ENCODE measurements around the gene PNMA6E. TPM values are rescaled to one million over a fixed set of nuclear protein-coding genes. Genes with fewer than 3 reads are reported as not detected.

PNMA6E gene
- total RNA-seq, 1 experiment from 2014 or later: not detected

DNA sequence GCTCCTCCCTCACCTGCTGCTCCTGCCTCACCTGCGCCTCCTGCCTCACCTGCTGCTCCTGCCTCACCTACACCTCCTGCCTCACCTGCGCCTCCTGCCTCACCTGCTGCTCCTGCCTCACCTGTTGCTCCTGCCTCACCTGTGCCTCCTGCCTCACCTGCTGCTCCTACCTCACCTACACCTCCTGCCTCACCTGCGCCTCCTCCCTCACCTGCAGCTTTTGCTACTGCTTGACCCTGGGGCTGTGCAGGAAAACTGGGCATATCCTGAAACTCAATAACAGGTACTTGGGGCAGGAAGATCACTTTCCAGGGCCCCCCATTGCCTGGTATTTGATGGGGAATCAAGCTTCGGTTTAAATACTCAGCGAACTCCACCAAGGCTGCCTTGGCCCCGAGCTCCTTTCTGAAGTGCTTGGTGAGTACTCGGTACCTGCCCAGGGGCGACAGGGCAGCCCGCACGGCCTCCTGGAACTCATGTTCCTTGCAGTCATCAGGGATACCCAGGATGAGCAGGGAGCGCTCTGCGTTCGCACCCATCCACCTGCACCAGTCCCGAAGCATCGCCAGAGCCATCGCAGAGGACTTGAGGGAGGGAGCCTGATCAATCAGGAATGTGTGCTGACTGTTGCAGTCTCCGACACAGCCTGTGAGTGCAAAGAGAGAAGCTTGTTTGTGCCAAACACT is 2.7 kb downstream of the PNMA6E start:
- TF ChIP-seq, protein P1, sequence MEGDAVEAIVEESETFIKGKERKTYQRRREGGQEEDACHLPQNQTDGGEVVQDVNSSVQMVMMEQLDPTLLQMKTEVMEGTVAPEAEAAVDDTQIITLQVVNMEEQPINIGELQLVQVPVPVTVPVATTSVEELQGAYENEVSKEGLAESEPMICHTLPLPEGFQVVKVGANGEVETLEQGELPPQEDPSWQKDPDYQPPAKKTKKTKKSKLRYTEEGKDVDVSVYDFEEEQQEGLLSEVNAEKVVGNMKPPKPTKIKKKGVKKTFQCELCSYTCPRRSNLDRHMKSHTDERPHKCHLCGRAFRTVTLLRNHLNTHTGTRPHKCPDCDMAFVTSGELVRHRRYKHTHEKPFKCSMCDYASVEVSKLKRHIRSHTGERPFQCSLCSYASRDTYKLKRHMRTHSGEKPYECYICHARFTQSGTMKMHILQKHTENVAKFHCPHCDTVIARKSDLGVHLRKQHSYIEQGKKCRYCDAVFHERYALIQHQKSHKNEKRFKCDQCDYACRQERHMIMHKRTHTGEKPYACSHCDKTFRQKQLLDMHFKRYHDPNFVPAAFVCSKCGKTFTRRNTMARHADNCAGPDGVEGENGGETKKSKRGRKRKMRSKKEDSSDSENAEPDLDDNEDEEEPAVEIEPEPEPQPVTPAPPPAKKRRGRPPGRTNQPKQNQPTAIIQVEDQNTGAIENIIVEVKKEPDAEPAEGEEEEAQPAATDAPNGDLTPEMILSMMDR (IDR thresholded peaks at IDR 0.05; ENCODE audit: insufficient read depth in 1 of 2, low read depth in 1 of 2, low read length in 1 of 2, severe bottlenecking in 1 of 2, unreplicated experiment in 1 of 2): no peak
- Mint-ChIP-seq H3K36me3 (ENCODE audit: insufficient read depth, unreplicated experiment) (no peaks in the 10 kb centered on the region), H3K27me3 (ENCODE audit: insufficient read depth, unreplicated experiment) (peaks cover 6% of the 10 kb centered on the region), H3K4me1 (ENCODE audit: low read depth, unreplicated experiment) (peaks cover 14% of the 10 kb centered on the region), H3K9me3 (ENCODE audit: unreplicated experiment) (no peaks in the 10 kb centered on the region), H3K4me3 (ENCODE audit: unreplicated experiment) (no peak overlapping the region), H3K27ac (ENCODE audit: unreplicated experiment) (no peak overlapping the region)
- ChIA-PET POLR2A (no interaction called here), CTCF (no interaction called here)
- no TSS peak for BruUV-seq (replicated peaks)
- no peak overlapping the region for H3K4me3 ChIP-seq (ENCODE audit: low read depth, low read length)
- no peaks in the 10 kb centered on the region for H3K4me1 ChIP-seq
- intact Hi-C loops (cut with micrococcal nuclease; ENCODE audit: unreplicated experiment): no loop called here
- H3K36me3 ChIP-seq (ENCODE audit: control insufficient read depth, insufficient read depth, low read length): no peaks in the 10 kb centered on the region
- no peaks in the 10 kb centered on the region for H3K9me3 ChIP-seq
- DNase-seq: no peak
- no peaks in the 10 kb centered on the region for H3K27me3 ChIP-seq (replicated peaks; ENCODE audit: control insufficient read depth, insufficient read depth, low read length)

DNA sequence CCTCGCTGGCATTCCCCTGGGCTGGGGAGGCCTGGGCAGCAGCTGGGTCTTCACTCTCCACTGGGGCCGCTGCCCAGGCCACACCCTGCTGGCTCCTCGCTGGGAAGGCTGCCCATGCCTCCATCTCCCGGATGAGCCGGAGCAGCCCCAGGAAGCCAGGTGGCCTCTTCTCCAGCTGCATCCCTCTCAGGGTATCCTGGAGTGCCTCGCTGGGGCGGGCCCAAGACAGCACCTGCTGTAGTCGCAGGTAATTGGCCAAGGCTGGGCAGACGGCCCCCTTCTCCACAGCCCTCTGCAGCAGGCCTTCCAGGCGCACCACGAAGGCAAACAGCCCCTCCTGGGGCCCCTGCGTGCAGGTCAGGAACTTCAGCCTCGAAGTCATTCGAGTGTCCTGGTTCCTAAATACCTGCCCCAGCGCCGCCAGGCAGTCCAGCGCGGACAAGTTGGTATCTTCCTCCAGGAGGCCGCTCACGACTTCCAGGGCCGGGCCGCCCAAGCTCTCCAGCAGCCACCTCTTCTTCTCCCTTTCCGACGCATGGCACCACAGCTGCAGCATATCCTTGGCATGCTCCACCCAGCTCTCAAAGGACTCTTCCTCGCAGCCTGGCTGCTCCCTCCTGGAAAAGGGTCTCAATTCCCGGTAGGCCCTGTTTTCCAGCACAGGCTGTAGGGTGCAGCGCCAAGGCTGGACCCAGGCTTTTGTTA is 3.7 kb downstream of the PNMA6E start:
- Mint-ChIP-seq H3K4me1 (ENCODE audit: low read depth, unreplicated experiment) (peaks cover 14% of the 10 kb centered on the region), H3K4me3 (ENCODE audit: unreplicated experiment) (no peak overlapping the region), H3K27ac (ENCODE audit: unreplicated experiment) (no peak overlapping the region), H3K36me3 (ENCODE audit: insufficient read depth, unreplicated experiment) (no peaks in the 10 kb centered on the region), H3K9me3 (ENCODE audit: unreplicated experiment) (no peaks in the 10 kb centered on the region), H3K27me3 (ENCODE audit: insufficient read depth, unreplicated experiment) (no peaks in the 10 kb centered on the region)
- Histone ChIP-seq H3K4me3 (ENCODE audit: low read depth, low read length) (no peak overlapping the region), H3K27me3 (replicated peaks; ENCODE audit: control insufficient read depth, insufficient read depth, low read length) (no peaks in the 10 kb centered on the region), H3K9me3 (no peaks in the 10 kb centered on the region), H3K36me3 (ENCODE audit: control insufficient read depth, insufficient read depth, low read length) (no peaks in the 10 kb centered on the region), H3K4me1 (no peaks in the 10 kb centered on the region)
- intact Hi-C loops (cut with micrococcal nuclease; ENCODE audit: unreplicated experiment): no loop called here
- ChIA-PET POLR2A (no interaction called here), CTCF (no interaction called here)
- no peak for DNase-seq
- TF ChIP-seq, protein P1 (IDR thresholded peaks at IDR 0.05; ENCODE audit: insufficient read depth in 1 of 2, low read depth in 1 of 2, low read length in 1 of 2, severe bottlenecking in 1 of 2, unreplicated experiment in 1 of 2): no peak
- BruUV-seq (replicated peaks): no TSS peak

DNA sequence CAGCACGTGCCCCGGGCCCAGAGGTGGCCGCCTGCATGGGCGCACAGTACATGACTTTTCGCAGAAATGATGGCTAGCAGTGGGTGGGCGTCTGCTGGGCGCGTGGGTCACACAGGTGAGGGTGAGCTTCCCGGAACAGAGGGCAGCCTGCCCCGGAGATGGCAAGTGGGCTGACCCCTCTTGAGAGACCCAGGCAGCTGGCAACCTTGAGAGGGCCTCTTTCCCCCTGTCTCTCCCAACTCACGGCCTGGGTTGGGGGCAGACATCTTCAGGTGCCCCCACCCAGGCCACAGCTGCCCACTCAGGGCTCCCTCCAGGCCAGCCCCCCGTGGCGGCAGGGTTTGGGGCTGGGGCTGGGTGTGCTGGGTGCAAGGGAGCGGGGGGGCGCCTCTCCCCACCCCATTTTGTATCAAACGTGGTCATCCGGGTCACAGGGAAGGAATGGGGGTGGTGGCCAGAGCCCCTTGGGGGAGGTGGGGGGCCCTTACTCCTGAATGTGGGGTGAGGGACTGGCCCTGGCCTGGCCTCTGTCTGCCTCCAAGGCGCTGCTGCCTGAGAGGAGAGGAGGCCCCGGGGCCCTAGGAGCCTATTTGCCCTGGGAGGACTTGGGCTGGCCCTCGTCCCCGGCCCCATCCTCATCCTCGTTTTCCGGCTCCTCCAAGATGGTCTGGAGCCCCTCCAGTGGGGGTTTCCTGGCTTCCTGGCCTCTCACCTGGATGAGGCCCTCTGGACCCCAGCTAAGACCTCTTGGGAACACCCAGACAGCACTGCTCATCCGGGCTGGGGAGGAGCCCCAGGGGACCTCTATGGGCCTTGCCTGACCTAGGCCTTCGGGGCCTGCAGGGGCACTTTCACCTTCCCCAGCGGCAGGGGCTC is 4.6 kb downstream of the PNMA6E start:
- H3K4me3 Mint-ChIP-seq (ENCODE audit: unreplicated experiment): no peak overlapping the region

More for the DNA sequence above, 4.6 kb downstream of the PNMA6E start:
- intact Hi-C loops (cut with micrococcal nuclease; ENCODE audit: unreplicated experiment): no loop called here
- TF ChIP-seq, protein P1 (IDR thresholded peaks at IDR 0.05; ENCODE audit: insufficient read depth in 1 of 2, low read depth in 1 of 2, low read length in 1 of 2, severe bottlenecking in 1 of 2, unreplicated experiment in 1 of 2): no peak
- Histone ChIP-seq H3K36me3 (ENCODE audit: control insufficient read depth, insufficient read depth, low read length) (no peaks in the 10 kb centered on the region), H3K9me3 (no peaks in the 10 kb centered on the region), H3K27me3 (replicated peaks; ENCODE audit: control insufficient read depth, insufficient read depth, low read length) (no peaks in the 10 kb centered on the region), H3K4me1 (no peaks in the 10 kb centered on the region), H3K4me3 (ENCODE audit: low read depth, low read length) (no peak overlapping the region)
- POLR2A ChIA-PET: no interaction called here
- peaks cover 14% of the 10 kb centered on the region for H3K4me1 Mint-ChIP-seq (ENCODE audit: low read depth, unreplicated experiment)
- H3K27me3 Mint-ChIP-seq (ENCODE audit: insufficient read depth, unreplicated experiment): no peaks in the 10 kb centered on the region
- no peaks in the 10 kb centered on the region for H3K36me3 Mint-ChIP-seq (ENCODE audit: insufficient read depth, unreplicated experiment)
- BruUV-seq (replicated peaks): no TSS peak
- no peak overlapping the region for H3K27ac Mint-ChIP-seq (ENCODE audit: unreplicated experiment)
- DNase-seq: no peak
- CTCF ChIA-PET: no interaction called here
- H3K9me3 Mint-ChIP-seq (ENCODE audit: unreplicated experiment): no peaks in the 10 kb centered on the region

Measured in Caco-2 (cell line).